Stimulated activated CD8-positive, alpha-beta memory T cell treated with anti-CD3 and anti-CD28 coated beads, Interleukin-2, amount 100 ng/mL, for 1 hour (primary cell): ENCODE measurements around the gene AFAP1.

ENCODE experiments used
- DNase-seq, 2 donors: peaks; one replicate each; pipeline ENCODE4 v3.0.0-alpha.2; 2020; ENCODE audit warnings: low read depth in 2 of 2

The AFAP1 gene

DNA sequence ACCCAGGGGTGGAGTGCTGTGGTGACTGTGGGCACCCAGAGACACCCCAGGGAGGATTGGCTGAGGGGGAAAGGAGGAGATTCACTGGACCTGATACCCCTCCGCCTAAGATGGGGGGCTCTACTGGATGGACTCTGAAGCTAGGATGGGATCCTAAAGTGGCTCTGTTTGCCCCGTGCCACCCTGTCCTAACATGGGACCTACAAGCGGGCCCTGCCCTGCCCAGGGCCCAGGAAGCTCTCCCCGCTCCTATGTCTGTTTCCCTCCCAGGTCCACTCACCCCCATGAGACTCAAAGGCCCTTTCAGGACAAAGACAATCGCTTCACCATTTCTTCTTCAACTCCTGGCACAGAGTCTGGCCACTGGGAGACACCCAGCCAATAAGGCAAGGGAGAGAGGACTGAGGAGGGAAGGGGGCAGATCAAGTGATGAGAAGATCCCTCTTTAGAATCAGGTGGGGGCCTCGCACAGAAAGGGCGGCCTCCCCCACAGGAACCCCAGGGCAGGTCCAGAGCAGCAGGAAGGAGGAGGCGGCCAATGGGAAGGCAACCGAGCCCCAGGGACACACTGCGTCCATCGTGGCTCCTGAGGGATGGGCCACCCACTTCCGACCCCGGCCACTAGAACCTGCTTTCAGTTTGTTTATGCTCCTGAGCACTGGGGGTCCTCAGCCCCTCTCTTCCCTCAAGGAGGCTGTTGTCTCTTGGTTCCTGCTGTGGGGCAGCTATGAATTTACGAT lies 155.4 kb downstream of the AFAP1 start:
- no peak for DNase-seq

DNA sequence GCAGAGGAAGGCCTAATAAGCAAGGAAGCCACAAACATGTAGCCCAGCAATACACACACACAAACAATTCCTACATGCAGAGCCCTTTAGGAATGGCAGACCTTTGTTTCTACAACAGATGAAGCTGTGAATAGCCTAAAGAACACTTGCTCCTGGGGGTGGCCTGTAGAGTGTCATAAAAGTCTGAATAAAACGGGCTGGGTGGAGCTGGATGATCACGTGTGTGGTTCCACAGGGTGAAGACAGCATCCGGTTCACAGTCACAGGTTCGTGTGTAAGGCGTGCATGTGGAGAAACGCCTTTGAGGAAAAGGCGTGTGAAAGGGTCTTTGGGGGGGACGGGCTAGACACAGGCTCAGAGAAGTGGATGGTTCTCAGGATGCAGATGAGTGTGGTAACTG lies 156.1 kb downstream of the AFAP1 start:
- no peak for DNase-seq

DNA sequence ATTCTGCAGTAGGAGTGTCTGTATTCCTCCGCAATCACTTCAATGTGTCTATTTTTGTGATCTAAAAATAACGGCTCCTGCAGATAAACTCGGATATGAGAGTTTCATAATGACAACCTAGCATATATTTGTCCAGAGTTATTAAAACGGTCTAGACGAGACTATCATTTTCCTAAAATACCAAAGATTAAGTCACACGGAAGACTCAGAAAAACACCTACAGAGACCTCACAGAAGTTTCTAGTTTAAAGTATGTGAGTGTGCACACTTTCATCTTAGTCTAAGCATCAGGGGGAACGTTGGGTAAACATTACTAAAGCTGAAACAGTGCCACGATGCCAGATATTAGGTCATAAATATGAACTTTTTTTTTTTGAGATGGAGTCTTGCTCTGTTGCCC lies 156.9 kb downstream of the AFAP1 start:
- DNase-seq: no peak

DNA sequence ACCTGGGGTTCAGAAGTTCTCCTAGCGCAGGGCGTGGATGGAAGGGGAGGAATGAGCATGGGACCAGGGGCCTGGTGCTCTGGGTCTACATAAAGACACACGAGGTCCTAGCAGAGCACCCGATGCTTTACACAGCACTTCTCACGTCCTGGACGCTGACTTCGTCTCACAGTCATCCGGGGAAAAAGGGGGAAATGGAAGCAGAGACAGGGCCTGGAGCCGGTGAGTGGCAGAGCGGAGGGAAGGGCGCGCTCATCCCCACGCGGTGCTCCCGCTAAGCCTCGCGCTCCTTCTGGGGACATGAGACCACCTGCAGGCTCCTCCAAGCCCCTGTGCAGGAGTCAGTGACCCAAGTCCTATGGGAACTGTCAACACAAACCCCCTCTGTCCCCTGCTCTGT lies 157.7 kb downstream of the AFAP1 start:
- DNase-seq: no peak

DNA sequence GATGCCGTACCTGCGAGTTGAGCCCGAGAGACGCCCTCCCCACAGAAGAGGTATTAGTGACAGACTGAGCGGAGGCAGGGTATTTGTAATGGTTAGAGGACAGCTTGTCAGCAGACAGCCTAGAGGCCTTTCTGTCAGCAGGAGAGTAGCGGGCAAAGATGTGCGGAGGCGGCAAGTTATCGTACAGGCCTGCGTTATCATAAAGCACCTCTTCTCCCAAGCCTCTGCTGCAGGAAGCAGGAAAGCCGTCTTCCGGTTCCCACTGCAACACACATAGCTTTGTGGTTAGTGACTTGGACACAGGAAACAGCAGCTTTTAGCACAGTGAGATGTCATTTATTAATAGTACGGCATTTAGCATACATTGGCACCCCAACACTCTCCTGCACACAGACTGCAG lies 158.3 kb downstream of the AFAP1 start:
- DNase-seq: no peak

DNA sequence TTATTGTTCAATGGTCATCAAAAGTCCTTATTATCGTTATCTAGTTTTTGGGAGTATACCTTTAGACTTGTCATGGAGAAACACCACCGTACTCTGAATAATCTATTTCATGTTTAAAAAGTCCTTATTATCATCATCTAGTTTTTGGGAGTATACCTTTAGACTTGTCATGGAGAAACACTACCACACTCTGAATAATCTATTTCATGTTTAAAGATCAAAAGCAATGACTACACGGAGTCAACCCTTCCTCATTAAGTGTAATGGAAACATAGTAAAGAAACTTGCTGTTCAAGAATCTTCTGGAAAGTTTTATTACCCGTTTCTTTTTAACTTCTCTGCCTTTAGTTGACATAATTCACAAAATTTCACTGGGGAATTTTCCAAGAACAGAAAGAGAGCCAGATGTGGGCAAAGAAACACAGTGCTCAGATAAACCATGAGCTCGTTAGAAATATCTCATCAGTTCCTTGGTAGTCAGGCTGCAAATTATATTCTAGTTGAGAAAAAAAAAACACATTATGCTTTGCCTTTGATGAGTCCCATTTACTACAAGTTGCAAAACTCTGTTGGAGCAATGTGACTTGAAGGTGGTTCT lies 158.8 kb downstream of the AFAP1 start:
- DNase-seq: no peak

DNA sequence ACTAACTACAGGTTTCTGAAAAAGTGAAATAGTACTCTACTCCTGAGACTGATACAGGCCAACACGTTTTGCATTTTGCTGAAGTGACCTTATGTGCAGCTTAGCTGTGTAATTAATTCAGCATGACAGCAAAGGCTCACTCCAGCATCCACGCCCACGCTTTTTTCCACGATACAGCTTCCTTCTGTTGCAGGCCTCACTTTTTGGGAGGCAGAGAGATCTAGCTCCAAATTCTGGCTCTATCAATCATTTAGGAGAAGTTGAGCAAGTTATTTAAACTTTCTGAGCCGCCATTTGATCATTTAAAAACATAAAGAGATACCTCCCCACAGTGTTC lies 160.3 kb downstream of the AFAP1 start:
- DNase-seq: no peak

DNA sequence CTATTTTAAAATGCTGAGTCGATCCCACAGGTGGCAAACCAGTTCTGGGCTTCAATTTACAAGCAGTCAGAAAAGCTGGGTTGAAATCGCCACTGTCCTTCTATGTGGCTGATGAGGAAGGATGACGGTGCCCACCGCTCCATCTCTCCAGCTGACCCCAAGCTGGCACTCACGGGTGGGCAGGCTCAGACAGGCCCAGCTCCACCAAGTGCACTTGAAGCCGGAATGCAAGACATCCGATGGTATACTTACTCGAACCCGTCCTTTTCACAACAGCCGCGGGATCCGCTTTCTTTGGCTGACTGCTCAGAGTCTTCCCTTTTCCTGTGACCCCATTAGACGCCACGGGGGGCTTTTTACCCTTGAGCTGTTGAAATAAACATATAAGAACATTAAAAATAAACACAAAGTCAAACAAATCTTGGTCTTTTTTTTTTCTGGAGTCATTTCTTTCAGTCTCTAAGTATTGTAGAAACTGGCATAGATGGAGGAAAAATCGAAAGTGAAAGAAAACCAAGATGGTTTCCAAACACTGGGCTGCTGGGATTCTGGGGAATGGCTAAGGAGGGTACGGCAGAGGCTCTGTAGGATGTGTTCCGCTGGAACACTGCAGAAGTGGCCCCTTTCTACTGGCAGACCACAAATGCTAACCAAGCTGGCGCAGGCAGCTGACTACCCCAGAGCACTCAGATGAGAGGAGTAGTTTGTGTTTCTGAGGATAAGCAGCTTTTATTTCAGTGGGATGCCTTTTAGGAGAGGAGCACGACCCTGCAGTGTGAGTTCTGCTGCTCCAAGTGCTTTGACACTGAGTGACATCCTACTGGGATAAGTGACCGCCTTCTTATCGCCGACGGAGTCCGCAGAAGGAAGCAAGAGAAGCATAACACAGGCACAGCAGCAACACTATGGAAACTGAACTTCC lies 160.9 kb downstream of the AFAP1 start:
- no peak for DNase-seq

DNA sequence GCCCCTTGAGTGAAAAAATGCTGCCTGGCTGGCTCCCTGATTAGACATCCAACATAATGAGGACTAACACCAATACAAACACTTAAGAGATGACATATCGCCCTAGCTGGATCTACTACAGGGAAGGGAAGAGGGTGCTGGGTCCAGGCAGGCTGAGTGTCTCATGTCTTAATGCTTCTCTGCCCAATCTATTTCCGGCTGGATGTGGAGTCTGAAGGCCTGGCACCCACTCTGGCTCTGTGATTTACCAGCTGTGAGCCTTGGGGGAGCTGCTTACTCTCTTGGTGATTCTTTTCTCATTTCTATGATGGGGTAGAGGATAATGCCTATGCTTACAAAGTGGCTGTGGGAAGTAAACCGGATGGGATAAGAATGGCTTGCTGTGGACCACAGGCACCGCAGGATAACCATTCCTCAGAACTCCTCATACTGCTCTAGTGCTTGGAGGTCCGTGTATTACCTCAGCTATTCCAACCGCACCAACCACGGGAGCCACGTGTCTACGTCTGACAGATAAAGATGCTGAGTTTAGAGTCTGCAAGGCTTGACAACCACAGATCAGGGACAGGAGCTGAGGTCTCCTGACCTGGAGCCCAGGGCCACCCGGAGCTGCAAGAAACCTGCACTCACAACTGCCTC lies 161.7 kb downstream of the AFAP1 start:
- no peak for DNase-seq

DNA sequence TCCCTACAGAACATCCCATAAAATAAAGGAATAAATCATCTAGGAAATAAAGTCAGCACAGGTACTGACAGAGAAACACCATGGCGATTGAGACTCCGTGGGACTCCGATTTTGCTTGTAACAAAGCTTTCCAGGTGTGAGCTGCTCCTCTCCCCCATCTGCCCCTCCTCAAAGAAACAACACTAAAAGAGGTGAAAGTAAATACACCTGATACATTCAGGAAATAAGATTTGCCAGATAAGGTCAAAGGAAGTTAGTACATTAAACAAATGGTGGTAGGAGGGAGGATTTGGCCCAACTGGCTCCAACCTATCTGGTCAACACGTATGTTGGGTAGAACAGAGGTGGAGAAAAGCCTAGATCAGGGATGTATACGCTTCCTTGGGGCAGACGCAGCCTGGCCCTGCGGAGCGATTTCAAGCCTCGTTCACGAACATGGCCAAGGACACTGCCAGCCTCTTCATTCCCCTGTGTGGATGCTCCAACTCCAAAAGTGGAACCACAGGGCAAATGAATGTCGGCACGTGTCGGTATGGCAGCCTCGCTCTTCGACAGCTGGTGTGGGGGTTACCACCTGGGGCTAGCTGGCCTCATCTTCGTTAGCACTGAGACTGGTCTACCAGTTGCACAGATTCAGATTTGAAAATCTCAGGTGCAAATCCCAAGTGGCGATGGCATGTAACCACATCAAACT lies 162.5 kb downstream of the AFAP1 start:
- DNase-seq: no peak

DNA sequence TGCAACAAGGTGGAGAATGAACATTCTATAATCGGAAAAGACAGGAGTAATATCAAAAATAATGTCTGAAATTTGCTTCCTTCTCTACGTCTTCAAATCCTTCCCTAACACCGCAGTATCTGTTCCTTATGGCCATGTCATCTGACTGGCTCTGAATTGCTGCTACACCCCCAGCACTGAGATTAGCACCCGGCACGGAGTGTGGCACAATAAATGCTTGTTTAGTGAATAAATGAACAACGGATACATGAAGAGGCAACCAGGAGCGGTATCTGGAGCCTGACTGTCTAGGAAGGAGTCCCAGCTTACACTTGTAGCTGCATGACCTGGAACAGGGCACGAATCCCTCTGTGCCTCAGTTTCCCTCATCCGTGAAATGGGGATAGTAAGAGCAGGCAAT lies 164.3 kb downstream of the AFAP1 start:
- DNase-seq: no peak

DNA sequence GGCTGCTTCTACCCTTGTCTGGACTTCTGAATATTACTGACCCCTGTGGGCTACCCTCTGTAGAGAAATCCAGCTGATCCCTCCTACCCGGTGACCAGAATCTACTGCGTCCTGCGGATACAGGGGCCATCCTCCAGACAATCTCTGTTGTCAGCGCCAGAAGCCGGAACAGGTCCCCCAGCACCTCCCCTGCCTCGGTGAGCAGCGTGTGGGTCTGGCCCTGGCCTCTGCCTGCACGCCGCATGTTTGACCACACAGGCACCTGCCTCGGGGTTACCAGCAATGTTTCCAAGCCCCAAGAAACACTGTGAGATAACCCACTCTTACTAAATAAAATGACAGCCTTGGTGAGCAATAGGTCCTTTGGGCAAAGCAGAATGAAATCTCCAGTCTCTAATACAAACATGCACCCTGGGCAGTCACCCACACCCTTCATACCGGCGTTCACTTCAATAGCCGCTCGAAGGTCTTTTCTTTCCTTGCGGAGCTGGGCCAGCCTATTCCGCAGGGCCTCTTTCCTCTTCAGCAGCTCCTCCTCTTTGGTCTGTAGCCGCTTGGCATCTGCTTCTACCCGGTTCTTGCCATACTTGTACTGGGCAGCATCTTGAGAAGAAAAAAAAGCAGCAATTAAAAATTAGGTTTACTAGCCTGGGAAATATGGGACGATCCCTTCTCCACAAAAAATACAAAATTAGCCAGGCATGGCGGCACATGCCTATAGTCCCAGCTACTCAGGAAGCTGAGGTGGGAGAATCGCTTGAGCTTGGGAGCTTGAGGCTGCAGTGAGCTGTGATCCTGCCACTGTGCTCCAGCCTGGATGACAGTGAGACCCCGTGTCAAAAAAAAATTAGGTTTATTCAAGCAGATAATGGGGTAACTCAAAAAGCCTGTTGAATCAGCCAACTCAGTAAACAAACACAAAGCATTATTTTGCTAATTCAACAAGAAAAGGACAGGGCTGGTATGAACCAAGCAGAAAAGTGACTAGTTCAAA lies 165.1 kb downstream of the AFAP1 start:
- DNase-seq: no peak

DNA sequence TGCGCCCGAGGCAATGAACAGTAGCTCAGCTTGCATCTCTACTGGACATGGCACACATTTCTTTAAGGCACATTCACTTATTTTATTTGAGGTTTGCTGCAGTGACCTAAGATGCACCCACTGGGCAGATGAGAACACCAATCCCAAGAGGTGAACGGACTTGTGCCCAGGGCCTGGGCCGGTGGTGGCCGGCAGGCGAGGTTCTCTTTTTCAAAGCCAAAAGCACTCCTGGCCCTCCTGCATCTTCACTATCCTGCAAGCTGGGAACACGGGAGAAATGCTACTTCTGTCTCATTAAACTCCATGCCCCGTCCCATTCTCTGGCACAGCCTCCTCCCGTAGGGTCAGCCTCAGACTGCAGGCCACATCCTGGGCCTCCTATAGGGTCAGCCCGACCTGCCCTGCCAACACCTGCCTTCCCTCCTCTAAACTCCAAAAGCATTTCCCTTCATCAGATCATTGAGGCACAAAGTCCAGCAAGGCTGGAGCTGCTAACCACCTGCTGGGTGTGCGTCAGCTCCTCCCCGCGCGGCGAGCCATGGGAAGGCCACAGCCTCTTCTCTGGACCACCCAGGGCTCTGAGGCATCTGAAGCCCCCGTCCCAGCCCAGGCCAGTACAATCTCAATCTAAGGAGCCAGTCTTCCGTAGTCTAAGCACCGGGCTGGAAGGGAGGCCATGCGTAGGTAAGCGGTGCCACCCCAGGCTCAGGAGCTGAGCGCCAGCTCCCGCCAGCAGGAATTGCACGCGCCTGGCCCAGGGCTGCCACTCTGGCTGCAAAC lies 166.1 kb downstream of the AFAP1 start:
- DNase-seq: no peak

DNA sequence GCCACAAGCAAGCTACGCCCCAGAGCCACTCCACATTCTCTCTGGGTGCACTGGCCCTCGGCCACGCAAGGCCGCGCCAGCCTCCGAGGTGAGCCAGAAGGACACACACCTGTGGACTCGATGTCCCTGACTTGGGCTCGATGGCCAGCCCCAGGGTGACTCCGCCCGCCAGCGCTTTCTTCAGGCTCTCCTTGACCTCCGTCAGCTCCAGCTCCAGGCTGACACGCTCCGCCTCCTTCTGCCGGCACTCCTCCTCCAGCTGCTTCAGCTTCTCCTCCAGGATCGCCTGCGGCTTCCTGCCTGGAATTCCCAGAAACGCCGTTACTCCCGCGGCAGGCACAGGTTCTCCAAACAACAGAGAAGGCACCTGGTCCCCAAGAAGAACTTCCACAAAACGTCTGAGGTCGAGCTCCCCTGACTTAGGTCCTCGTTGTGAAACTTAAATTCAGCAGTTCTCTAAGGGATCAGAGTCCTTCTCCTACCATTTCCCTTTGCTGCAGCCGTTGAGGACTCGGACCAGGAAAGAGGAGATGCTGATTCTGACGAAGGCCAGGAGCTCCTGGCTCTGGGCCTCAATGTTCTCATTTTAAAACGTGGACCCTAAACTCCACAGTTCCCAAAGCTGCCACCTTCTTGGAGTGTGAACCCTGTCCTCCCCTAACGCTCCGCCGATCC lies 166.8 kb downstream of the AFAP1 start:
- DNase-seq: no peak

DNA sequence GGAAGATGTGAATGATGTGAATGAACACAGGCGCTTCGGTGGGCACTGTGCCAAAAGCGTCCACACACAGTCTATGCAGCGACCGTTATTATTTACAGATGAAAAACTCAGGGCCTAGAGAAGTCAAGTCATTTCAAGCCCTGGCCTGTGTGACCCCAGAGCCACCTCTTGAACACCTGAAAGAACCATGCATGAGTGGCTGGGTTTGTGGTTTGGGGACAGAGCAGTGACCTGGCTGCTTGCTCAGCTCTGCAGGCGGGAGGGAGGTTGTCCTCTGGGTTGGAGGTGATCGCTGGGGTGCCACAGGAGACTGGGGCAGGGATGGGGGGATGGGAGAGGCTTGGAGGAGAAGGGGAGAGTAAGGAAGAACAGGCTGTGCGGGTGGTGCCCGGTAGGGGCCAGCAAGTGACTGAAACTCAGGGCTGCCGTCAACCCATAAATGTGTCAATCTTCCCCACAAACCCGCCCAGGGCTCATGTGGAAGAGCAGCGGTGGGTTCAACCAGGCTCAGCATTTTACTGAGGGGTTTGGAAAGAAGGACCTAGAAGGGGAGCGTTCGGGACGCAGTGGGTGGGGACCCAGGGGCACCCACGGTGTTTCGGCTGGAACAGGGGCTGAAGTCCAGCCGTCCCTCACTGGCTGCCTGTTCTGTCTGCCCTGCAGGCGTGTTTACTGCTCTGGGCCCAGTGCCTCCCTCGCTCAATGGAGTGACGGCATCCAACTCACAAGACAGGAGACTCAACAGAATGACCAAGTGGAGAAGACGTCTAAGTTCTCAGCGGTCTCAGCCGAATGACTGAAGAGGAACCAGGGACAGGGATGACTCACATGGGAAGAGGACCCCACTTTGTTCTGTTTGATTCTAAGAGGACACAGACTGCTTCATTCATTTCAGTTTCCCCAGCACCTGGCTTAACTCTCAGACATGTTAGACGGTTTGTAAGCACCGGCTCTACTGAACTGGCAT lies 167.8 kb downstream of the AFAP1 start:
- no peak for DNase-seq

DNA sequence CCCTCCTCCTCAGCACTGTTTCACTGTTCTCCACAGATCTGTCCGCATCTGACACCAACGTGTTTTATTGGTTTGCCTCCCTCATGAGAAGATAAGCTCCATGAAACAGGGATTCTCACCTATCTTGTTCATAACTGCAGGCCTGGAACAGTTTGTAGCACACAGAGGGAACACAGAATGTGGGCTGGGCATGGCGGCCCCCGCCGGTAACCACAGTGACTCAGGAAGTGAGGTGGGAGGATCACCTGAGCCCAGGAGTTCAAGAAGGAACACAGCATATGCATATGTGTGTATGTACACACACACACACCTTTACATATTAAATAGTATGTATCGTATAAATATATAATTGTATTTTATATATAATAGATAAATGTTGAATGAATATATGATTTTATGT lies 168.6 kb downstream of the AFAP1 start:
- DNase-seq: peak in 1 of 2 donors; percentile 11

DNA sequence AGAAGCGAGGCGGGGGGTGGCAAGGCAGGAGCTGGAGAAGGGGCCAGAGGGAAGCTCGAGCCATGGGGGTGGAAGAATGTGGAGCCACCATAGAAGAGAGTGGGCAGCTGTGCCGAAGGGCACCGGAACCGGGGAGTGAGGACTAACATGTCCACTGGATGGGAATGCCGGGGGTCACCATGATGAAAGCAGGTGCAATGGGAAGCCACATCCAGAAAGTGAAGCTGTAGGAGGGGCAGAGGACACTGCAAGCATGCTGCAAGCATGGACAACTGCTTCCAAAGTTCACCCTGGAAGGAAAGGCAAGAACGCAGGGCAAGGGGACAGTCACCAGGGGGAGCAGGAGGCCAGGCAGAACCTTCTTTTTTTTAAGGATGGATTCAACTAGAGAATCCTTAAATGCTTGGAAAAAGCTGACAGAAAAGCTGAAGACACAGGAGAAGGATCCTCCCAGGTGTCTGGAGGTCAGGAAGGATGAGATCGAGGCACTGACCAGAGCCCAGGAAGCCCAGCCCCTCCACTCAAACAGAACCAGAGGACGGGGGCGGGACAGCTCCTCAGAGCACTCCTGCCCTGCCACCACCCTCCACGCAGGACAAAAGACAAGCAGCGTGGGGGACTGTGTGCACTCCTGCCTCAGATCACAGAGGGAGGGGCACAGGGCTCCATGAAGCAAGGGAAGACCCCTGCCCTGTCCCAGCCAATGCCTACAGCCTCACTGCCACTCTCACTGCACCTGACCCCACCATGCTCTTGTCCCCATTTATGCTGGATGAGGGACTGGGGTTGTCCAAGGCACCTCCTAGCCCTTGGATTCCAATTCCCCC lies 169.2 kb downstream of the AFAP1 start:
- no peak for DNase-seq
